Panc1 (cell line): Measurements from ENCODE around the gene HM13. TPM values are rescaled to one million over a fixed set of nuclear protein-coding genes. Genes with fewer than 3 reads are reported as not detected.

Experiments used
- ATAC-seq: fragments of 200-7000 bp; cut with Tn5 transposase; 2 replicates; pipeline ENCODE4 v1.9.1; 2020; ENCODE audit warnings: mild to moderate bottlenecking, moderate library complexity
- BruUV-seq: library from RNA; stranded (reverse); fragments of 400-500 nt; replicated peaks from 2 replicates; lab custom pipeline; 2021; lab: Mats Ljungman, UMichigan
- CTCF ChIA-PET: fragments of 300-600 bp; sonication (Branson Sonifier 250); formaldehyde crosslinking; loops from one replicate; lab custom pipeline; 2022; ENCODE audit warnings: antibody characterized with exemption; lab: Charles Lee
- POLR2A ChIA-PET: fragments of 300-600 bp; sonication (Branson Sonifier 250); formaldehyde crosslinking; loops from one replicate; lab custom pipeline; 2022; ENCODE audit warnings: antibody characterized with exemption; lab: Charles Lee
- DNase-seq: peaks from one replicate; pipeline ENCODE4 v3.0.0-alpha.2; 2010; ENCODE audit warnings: low read depth, low spot score
- H3K27ac ChIP-seq: 2 replicates; pipeline ENCODE4 v1.5.1; 2011; ENCODE audit warnings: mild to moderate bottlenecking, low read length, inconsistent platforms
- H3K27me3 ChIP-seq: fragments of 200-500 bp; sonication (Bioruptor generic); 2 replicates; pipeline ENCODE4 v1.6.0; 2014; ENCODE audit warnings: low read length, inconsistent platforms; ENCODE audit not compliant: control insufficient read depth, insufficient read depth
- H3K36me3 ChIP-seq: fragments of 200-500 bp; sonication (Bioruptor generic); 2 replicates; pipeline ENCODE4 v1.5.1; 2014; ENCODE audit warnings: inconsistent platforms, mild to moderate bottlenecking, low read length, moderate library complexity; ENCODE audit not compliant: control insufficient read depth, insufficient read depth
- H3K4me1 ChIP-seq: 2 replicates; pipeline ENCODE4 v1.5.1; 2011; ENCODE audit warnings: inconsistent platforms, mild to moderate bottlenecking, low read length, moderate library complexity; ENCODE audit not compliant: control insufficient read depth, insufficient read depth
- H3K4me3 ChIP-seq, 2 experiments: 2 replicates each; pipeline ENCODE4 v1.5.1; 2011 to 2012; ENCODE audit warnings: low read depth in 2 of 2, low read length in 2 of 2, mild to moderate bottlenecking in 2 of 2, inconsistent platforms in 1 of 2, moderate library complexity in 1 of 2
- H3K9me3 ChIP-seq: fragments of 200-500 bp; sonication (Bioruptor generic); 2 replicates; pipeline ENCODE4 v1.5.1; 2014; ENCODE audit warnings: low read depth, mild to moderate bottlenecking, inconsistent platforms, low read length, moderate library complexity; ENCODE audit not compliant: control insufficient read depth, insufficient read depth
- POLR2AphosphoS5 ChIP-seq: IDR thresholded peaks from 2 replicates; pipeline ENCODE4 v1.6.1; 2012; ENCODE audit warnings: mild to moderate bottlenecking, low read depth, low read length, moderate library complexity
- SIN3A ChIP-seq: IDR thresholded peaks from 2 replicates; pipeline ENCODE4 v1.6.1; 2012; ENCODE audit warnings: low read depth, mild to moderate bottlenecking, low read length, moderate library complexity, borderline replicate concordance; ENCODE audit not compliant: insufficient read depth
- TCF7L2 ChIP-seq: IDR thresholded peaks from 2 replicates; pipeline ENCODE4 v1.6.1; 2011; ENCODE audit warnings: mild to moderate bottlenecking, low read depth, low read length, inconsistent platforms
- in situ Hi-C: cut with HindIII; loops from 2 replicates; pipeline ENCODE4 v1.10.0; 2016; ENCODE audit warnings: low sequenced_read_pairs, low pct_unique_long_range_greater_than_20kb
- intact Hi-C: fragments of 100-400 bp; cut with micrococcal nuclease; formaldehyde crosslinking; loops from one replicate; pipeline ENCODE4 v1.10.0; 2022; ENCODE audit not compliant: unreplicated experiment
- total RNA-seq: library from RNA; stranded (reverse); gene quantifications from one replicate; pipeline ENCODE4 v1.2.1, GENCODE V29; 2021; ENCODE audit not compliant: unreplicated experiment
- TF ChIP-seq, protein P1 (sequence below): fragments of 450-650 bp; IDR thresholded peaks from 2 replicates; pipeline ENCODE4 v1.5.1; 2017; ENCODE audit warnings: mild to moderate bottlenecking
- TF ChIP-seq, protein P2 (sequence below), 2 experiments: IDR thresholded peaks; 2 replicates each; pipeline ENCODE4 v1.6.1; 2011 to 2012; ENCODE audit warnings: low read depth in 2 of 2, control low read depth in 1 of 2, low read length in 1 of 2, mild to moderate bottlenecking in 1 of 2, moderate library complexity in 1 of 2; ENCODE audit not compliant: insufficient read depth in 1 of 2

Gene HM13
- total RNA-seq, 1 experiment from 2014 or later: 337 TPM

DNA sequence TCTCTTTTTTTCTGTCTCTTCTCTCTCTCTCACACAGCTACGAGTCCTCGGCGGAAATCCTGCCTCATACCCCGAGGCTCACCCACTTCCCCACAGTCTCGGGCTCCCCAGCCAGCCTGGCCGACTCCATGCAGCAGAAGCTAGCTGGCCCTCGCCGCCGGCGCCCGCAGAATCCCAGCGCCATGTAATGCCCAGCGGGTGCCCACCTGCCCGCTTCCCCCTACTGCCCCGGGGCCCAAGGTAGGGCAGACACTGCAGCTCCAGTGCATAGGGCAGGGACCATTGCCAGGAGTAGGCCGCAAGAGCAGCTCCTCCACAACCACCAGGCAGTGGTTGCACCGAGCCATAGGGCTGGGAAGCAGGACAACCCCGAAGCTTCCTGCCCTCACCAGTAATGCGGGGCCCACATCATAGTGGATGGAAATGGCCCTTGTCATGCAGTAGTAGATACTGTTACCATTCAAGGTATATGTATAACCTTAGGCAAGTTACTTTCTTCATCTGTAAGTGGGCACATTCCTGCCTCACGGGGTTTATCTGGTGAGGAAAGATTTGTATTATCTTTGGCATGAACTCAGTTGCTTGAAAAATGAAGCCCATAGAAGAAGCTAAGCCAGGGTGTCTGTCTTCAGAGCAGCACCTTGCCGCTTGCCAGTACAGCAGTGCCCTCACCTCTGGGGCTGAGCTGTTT is 53.9 kb downstream of the HM13 start:
- H3K27ac ChIP-seq: peak overlapping the region; percentile 88

DNA sequence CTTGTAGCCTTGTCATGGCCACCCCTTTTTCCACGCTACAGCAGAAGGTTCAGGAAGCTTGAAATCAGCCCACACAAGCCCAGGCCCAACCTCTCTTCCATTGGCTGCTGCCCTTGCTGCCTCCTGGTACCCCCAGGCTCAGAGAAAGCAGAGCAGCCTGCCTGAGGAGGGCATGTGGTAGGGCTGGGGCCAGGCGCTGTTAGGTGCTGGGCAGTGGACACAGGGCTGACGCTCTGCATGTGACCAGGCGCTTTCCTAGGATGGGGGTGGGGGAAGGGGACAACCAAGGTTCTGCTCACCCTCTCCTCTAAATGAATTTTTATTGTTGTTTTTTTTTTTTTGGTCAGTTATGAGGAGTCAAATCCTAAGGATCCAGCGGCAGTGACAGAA is 54.5 kb downstream of the HM13 start:
- peaks cover 73% of the 10 kb centered on the region for H3K4me1 ChIP-seq
- intact Hi-C loops: no loop called here
- POLR2A ChIA-PET: interaction anchor here (0.6 to 2.4 kb wide), 4 partner anchors 23 to 116 kb away, joined by 4 to 22 read pairs (median 11); partner anchors contain the start of gene ID1

More for the DNA sequence above, 53.9 kb downstream of the HM13 start:
- no peak for ATAC-seq
- POLR2A ChIA-PET: interaction anchor here (0.6 to 2.4 kb wide), 7 partner anchors 19 to 117 kb away, joined by 3 to 22 read pairs (median 5); partner anchors contain the start of gene ID1
- Histone ChIP-seq H3K4me3 (no peak overlapping the region), H3K36me3 (peaks cover 4% of the 10 kb centered on the region; the same call in 1 of the 2 replicates), H3K27me3 (no peaks in the 10 kb centered on the region), H3K4me1 (peaks cover 71% of the 10 kb centered on the region), H3K9me3 (no peaks in the 10 kb centered on the region)
- in situ Hi-C loops (loop anchor here (10.0 kb wide), 1 partner anchor 57 kb away; no protein-coding TSS in a partner anchor), intact Hi-C loops (no loop called here)
- DNase-seq: no peak
- no TSS peak for BruUV-seq
- no peak for TF ChIP-seq SIN3A
- TF ChIP-seq POLR2AphosphoS5: no peak; the same call in 1 of the 2 replicates
- no peak for TF ChIP-seq TCF7L2
- TF ChIP-seq, protein P1, sequence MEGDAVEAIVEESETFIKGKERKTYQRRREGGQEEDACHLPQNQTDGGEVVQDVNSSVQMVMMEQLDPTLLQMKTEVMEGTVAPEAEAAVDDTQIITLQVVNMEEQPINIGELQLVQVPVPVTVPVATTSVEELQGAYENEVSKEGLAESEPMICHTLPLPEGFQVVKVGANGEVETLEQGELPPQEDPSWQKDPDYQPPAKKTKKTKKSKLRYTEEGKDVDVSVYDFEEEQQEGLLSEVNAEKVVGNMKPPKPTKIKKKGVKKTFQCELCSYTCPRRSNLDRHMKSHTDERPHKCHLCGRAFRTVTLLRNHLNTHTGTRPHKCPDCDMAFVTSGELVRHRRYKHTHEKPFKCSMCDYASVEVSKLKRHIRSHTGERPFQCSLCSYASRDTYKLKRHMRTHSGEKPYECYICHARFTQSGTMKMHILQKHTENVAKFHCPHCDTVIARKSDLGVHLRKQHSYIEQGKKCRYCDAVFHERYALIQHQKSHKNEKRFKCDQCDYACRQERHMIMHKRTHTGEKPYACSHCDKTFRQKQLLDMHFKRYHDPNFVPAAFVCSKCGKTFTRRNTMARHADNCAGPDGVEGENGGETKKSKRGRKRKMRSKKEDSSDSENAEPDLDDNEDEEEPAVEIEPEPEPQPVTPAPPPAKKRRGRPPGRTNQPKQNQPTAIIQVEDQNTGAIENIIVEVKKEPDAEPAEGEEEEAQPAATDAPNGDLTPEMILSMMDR: no peak
- TF ChIP-seq, protein P2, sequence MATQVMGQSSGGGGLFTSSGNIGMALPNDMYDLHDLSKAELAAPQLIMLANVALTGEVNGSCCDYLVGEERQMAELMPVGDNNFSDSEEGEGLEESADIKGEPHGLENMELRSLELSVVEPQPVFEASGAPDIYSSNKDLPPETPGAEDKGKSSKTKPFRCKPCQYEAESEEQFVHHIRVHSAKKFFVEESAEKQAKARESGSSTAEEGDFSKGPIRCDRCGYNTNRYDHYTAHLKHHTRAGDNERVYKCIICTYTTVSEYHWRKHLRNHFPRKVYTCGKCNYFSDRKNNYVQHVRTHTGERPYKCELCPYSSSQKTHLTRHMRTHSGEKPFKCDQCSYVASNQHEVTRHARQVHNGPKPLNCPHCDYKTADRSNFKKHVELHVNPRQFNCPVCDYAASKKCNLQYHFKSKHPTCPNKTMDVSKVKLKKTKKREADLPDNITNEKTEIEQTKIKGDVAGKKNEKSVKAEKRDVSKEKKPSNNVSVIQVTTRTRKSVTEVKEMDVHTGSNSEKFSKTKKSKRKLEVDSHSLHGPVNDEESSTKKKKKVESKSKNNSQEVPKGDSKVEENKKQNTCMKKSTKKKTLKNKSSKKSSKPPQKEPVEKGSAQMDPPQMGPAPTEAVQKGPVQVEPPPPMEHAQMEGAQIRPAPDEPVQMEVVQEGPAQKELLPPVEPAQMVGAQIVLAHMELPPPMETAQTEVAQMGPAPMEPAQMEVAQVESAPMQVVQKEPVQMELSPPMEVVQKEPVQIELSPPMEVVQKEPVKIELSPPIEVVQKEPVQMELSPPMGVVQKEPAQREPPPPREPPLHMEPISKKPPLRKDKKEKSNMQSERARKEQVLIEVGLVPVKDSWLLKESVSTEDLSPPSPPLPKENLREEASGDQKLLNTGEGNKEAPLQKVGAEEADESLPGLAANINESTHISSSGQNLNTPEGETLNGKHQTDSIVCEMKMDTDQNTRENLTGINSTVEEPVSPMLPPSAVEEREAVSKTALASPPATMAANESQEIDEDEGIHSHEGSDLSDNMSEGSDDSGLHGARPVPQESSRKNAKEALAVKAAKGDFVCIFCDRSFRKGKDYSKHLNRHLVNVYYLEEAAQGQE (IDR thresholded peaks at IDR 0.05; ENCODE audit: insufficient read depth in 1 of 2, low read depth in 2 of 2, low read length in 1 of 2): no peak
- CTCF ChIA-PET: interaction anchor here (0.6 to 10.8 kb wide), 11 partner anchors 9 to 163 kb away, joined by 3 to 298 read pairs (median 5); no protein-coding TSS in a partner anchor

More for the DNA sequence above, 54.5 kb downstream of the HM13 start:
- Histone ChIP-seq H3K9me3 (no peaks in the 10 kb centered on the region), H3K36me3 (peaks cover 4% of the 10 kb centered on the region; the same call in 1 of the 2 replicates), H3K4me3 (no peak overlapping the region), H3K27me3 (no peaks in the 10 kb centered on the region), H3K27ac (peak overlapping the region; percentile 88)
- ATAC-seq: no peak
- in situ Hi-C loops: loop anchor here (10.0 kb wide), 1 partner anchor 56 kb away; no protein-coding TSS in a partner anchor
- TF ChIP-seq, protein P1: no peak
- TF ChIP-seq TCF7L2: no peak
- no peak; the same call in 1 of the 2 replicates for TF ChIP-seq POLR2AphosphoS5
- TF ChIP-seq, protein P2 (IDR thresholded peaks at IDR 0.05; ENCODE audit: insufficient read depth in 1 of 2, low read depth in 2 of 2, low read length in 1 of 2): no peak
- TF ChIP-seq SIN3A: no peak
- no peak for DNase-seq
- CTCF ChIA-PET: interaction anchor here (0.6 to 10.8 kb wide), 15 partner anchors 10 to 163 kb away, joined by 3 to 298 read pairs (median 6); partner anchors contain the start of gene ID1
- no TSS peak for BruUV-seq
